Stimulated activated CD4-positive, alpha-beta T cell treated with anti-CD3 and anti-CD28 coated beads, Interleukin-15, amount 100 ng/mL, for 48 hours (primary cell): ENCODE data around the gene BPIFB6.

Experiments used
- DNase-seq, 2 donors: peaks; one replicate each; pipeline ENCODE4 v3.0.0-alpha.2; 2020; ENCODE audit warnings: low read depth in 2 of 2

The BPIFB6 gene

GRCh38 chr20:33016581-33017109 is 14.8 kb upstream of the BPIFB6 start:
- DNase-seq, result no peak

- DNase-seq, result no peak
These were observed 13.9 kb upstream of the BPIFB6 start for GRCh38 chr20:33017542-33017941.

- no peak for DNase-seq
These were observed 13.1 kb upstream of the BPIFB6 start for GRCh38 chr20:33018169-33018931.

GRCh38 chr20:33019465-33020277 is 11.8 kb upstream of the BPIFB6 start:
- DNase-seq, result no peak

- no peak for DNase-seq
These were observed 10.9 kb upstream of the BPIFB6 start for GRCh38 chr20:33020278-33021161.

GRCh38 chr20:33021879-33022278 is 9.6 kb upstream of the BPIFB6 start:
- no peak for DNase-seq

GRCh38 chr20:33022289-33022688 is 9.2 kb upstream of the BPIFB6 start:
- DNase-seq, result no peak

- no peak for DNase-seq
These were observed 8.6 kb upstream of the BPIFB6 start for GRCh38 chr20:33022694-33023438.

GRCh38 chr20:33023439-33024242 is 7.8 kb upstream of the BPIFB6 start:
- no peak for DNase-seq

- DNase-seq, result no peak
These were observed 7.2 kb upstream of the BPIFB6 start for GRCh38 chr20:33024243-33024560.

GRCh38 chr20:33024609-33025317 is 6.7 kb upstream of the BPIFB6 start:
- DNase-seq, result no peak

- no peak for DNase-seq
These were observed 6.1 kb upstream of the BPIFB6 start for GRCh38 chr20:33025318-33025876.

- no peak for DNase-seq
These were observed 5.2 kb upstream of the BPIFB6 start for GRCh38 chr20:33026072-33026778.

GRCh38 chr20:33026779-33027759 is 4.4 kb upstream of the BPIFB6 start:
- DNase-seq, result no peak

GRCh38 chr20:33027769-33028751 is 3.4 kb upstream of the BPIFB6 start:
- no peak for DNase-seq

- DNase-seq, result no peak
These were observed 2.6 kb upstream of the BPIFB6 start for GRCh38 chr20:33028875-33029274.
